Chondrocyte (in vitro differentiated cells): ENCODE results near the gene EPB41. TPM values are rescaled to one million over a fixed set of nuclear protein-coding genes. Genes with fewer than 3 reads are reported as not detected.
"Not testable (repeated sequence)": the region's sequence is repeated elsewhere in the genome, so short reads cannot be mapped to it uniquely, and the experiment has no call there.

Source experiments
- DNase-seq: peaks from one replicate; pipeline ENCODE4 v3.0.0; 2021; ENCODE audit warnings: mixed read lengths, low spot score
- H3K27ac Mint-ChIP-seq: one replicate; pipeline ENCODE4 v1.8.0; 2021; ENCODE audit warnings: mild to moderate bottlenecking, moderate library complexity, mixed read lengths; ENCODE audit not compliant: unreplicated experiment
- H3K27me3 Mint-ChIP-seq: 2 replicates; pipeline ENCODE4 v1.8.0; 2021; ENCODE audit warnings: low read depth, mixed read lengths
- H3K36me3 Mint-ChIP-seq: 2 replicates; pipeline ENCODE4 v1.8.0; 2021; ENCODE audit warnings: low read depth, mixed read lengths
- H3K4me1 Mint-ChIP-seq: 2 replicates; pipeline ENCODE4 v1.8.0; 2021; ENCODE audit warnings: low read depth, mild to moderate bottlenecking, mixed read lengths
- H3K4me3 Mint-ChIP-seq: one replicate; pipeline ENCODE4 v1.8.0; 2021; ENCODE audit warnings: mild to moderate bottlenecking, moderate library complexity, mixed read lengths; ENCODE audit not compliant: unreplicated experiment
- H3K9me3 Mint-ChIP-seq: 2 replicates; pipeline ENCODE4 v1.8.0; 2021; ENCODE audit warnings: low read depth, mixed read lengths
- total RNA-seq: library from RNA; stranded (reverse); gene quantifications from 3 replicates; pipeline ENCODE4 v1.2.1, GENCODE V29; 2021
- TF ChIP-seq, protein P1 (sequence below): fragments of 200-600 bp; sonication (generic); IDR thresholded peaks from 2 replicates; pipeline ENCODE4 v1.5.0; 2021; ENCODE audit warnings: antibody characterized with exemption, mild to moderate bottlenecking, moderate library complexity

Gene EPB41
- total RNA-seq, 1 donor from 2014 or later = 17.7 TPM

DNA sequence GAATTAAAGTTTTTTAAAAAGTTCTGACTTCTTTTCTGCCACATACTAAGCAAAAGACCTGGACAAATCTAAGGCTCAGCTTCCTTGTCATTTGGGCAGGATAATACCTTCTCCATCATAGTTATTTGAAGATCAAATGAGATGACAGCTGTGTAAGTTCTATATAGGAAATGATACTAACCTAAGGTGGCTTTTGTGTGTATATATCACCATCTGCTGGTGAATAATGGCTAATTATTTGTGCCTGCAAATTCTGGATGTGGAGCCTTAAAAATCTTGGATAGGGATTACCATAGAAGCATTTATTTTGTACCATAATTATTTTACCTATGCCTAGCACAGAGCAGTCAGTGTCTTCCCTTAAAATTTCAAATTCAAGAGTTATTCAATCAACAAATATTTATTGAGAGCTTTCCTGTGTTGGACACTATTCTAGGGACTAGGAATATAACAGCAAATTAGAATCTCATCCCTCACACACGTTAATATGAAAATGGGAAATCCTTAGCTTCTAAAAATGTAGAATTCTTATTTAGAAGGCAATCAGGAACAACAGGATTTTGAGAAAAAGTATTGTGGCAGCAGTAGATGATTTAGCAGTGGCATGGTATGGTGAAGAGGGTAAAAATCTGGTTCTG lies 119.6 kb downstream of the EPB41 start:
- Mint-ChIP-seq H3K36me3 (no peaks in the 10 kb centered on the region), H3K4me1 (no peaks in the 10 kb centered on the region), H3K9me3 (no peaks in the 10 kb centered on the region), H3K4me3 (no peak overlapping the region), H3K27ac (no peak overlapping the region), H3K27me3 (no peaks in the 10 kb centered on the region)
- no peak for DNase-seq
- TF ChIP-seq, protein P1, sequence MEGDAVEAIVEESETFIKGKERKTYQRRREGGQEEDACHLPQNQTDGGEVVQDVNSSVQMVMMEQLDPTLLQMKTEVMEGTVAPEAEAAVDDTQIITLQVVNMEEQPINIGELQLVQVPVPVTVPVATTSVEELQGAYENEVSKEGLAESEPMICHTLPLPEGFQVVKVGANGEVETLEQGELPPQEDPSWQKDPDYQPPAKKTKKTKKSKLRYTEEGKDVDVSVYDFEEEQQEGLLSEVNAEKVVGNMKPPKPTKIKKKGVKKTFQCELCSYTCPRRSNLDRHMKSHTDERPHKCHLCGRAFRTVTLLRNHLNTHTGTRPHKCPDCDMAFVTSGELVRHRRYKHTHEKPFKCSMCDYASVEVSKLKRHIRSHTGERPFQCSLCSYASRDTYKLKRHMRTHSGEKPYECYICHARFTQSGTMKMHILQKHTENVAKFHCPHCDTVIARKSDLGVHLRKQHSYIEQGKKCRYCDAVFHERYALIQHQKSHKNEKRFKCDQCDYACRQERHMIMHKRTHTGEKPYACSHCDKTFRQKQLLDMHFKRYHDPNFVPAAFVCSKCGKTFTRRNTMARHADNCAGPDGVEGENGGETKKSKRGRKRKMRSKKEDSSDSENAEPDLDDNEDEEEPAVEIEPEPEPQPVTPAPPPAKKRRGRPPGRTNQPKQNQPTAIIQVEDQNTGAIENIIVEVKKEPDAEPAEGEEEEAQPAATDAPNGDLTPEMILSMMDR = peak; percentile 92

DNA sequence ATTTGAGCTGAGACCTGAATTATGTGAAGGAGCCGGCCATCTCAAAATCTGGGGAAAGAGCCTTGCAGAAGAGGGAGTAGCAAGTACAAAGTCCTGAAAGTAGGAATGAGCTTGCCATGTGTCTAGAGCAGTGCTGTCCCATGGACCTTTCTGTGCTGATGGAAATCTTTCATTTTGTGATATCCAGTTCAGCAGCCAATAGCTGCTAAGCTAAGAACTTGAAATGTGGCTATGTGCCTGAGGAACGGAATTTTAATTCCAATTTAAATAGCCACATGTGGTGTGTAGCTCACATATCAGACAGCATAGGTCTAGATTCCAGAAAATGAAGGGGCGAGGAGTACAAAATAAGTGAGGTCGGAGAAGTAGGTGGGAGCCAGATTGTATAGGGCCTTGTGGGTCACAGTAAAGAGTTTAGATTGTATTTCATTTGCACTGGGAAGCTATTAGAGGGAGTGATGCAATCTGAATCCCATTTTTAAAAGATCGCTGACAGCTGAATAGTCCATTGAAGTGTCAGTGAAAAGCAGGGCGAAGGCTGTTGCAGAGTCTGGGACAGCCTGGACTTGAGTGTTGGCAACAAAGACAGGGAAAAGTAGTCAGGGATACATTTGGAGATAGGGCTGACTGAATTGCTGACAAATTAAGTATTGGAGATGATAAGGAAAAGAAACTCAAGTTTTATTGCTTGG lies 129.1 kb downstream of the EPB41 start:
- Mint-ChIP-seq H3K27me3 (no peaks in the 10 kb centered on the region), H3K4me1 (no peaks in the 10 kb centered on the region), H3K9me3 (no peaks in the 10 kb centered on the region), H3K27ac (no peak overlapping the region), H3K4me3 (no peak overlapping the region), H3K36me3 (peaks cover 3% of the 10 kb centered on the region)
- TF ChIP-seq, protein P1 = no peak
- no peak for DNase-seq

DNA sequence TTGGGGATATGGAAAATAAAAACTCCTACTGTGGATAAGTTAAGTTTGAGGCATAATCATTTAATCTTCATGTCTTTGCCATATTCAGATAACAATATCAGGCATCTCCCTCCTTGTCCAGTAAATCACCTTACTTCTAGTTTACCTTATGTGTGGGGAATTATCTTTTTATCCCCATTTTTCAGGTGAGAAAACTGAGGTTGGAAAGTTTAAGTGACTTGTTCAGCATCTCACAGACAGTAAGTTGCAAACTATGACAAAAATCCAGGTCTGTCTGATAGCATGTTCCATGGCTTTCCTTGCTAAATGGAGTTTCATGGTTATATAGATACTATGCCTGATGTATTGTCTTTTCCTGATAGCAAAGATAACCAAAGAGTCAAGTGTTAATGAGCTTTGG lies 129.6 kb downstream of the EPB41 start:
- Mint-ChIP-seq H3K4me3 (no peak overlapping the region), H3K4me1 (no peaks in the 10 kb centered on the region), H3K9me3 (no peaks in the 10 kb centered on the region), H3K27me3 (no peaks in the 10 kb centered on the region), H3K36me3 (peaks cover 3% of the 10 kb centered on the region), H3K27ac (no peak overlapping the region)
- DNase-seq = no peak
- TF ChIP-seq, protein P1 = no peak

DNA sequence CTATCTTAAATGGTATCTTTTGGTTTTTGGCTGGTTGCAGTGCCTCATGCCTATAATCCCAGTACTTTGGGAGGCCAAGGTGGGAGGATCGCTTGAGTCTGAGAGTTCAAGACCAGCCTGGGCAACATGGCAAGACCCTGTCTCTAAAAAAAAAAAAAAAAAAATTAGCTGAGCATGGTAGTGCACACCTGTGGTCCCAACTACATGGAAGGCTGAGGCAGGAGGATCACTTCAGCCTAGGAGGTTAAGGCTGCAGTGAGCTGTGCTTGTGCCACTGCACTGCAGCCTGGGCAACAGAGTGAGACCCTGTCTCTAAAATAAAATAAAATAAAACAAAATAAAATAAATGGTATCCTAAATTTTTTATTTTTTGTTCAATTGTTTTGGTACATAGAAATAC lies 131.3 kb downstream of the EPB41 start:
- not testable (repeated sequence) for H3K9me3 Mint-ChIP-seq, H3K27ac Mint-ChIP-seq, H3K27me3 Mint-ChIP-seq, H3K36me3 Mint-ChIP-seq, H3K4me3 Mint-ChIP-seq, DNase-seq
- peaks cover 11% of the 10 kb centered on the region for H3K4me1 Mint-ChIP-seq

DNA sequence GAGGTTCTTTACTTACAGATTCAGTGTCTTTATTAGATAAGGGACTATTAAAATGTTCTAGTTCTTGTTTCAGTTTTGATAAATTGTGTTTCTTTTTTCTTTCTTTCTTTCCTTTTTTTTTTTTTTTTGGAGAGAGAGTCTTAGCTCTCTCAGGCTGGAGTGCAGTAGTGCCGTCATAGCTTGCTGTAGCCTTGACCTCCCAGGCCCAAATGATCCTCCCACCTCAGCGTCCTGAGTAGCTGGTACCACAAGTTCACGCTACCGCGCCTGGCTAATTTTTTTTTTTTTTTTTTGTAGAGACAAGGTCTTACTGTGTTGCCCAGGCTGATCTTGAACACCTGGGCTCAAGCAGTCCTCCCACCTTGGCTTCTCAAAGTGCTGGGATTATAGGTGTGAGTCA lies 132.8 kb downstream of the EPB41 start:
- no peak overlapping the region for H3K4me3 Mint-ChIP-seq
- peaks cover 1% of the 10 kb centered on the region for H3K36me3 Mint-ChIP-seq
- DNase-seq = no peak
- H3K27ac Mint-ChIP-seq = no peak overlapping the region
- peaks cover 14% of the 10 kb centered on the region for H3K4me1 Mint-ChIP-seq
- TF ChIP-seq, protein P1 = no peak
- H3K9me3 Mint-ChIP-seq = no peaks in the 10 kb centered on the region
- no peaks in the 10 kb centered on the region for H3K27me3 Mint-ChIP-seq

DNA sequence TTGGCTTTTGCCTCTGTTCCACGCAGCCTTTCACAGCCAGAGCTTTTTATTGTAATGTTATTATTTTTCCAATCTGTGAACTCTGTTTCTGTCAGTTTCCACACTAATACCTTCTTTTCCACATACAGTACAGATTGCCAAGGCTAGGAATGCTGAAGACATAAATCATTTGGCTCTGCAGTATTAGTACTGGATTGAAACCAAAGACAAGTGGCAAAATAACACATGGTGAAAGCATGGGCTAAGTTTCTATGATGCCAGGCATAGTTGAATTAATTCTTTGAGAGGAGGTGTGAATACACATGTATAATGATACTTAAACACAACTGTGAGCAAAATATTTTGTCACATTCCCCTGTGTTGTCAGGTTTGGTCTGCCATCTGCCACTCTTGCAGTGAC lies 135.8 kb downstream of the EPB41 start:
- no peaks in the 10 kb centered on the region for H3K36me3 Mint-ChIP-seq
- H3K27me3 Mint-ChIP-seq = no peaks in the 10 kb centered on the region
- H3K9me3 Mint-ChIP-seq = no peaks in the 10 kb centered on the region
- DNase-seq = no peak
- TF ChIP-seq, protein P1 = no peak
- no peak overlapping the region for H3K4me3 Mint-ChIP-seq
- peak overlapping the region; percentile 37 for H3K27ac Mint-ChIP-seq
- peaks cover 21% of the 10 kb centered on the region for H3K4me1 Mint-ChIP-seq
